Measurements from ENCODE around the gene ABCC3. TPM values are rescaled to one million over a fixed set of nuclear protein-coding genes. Genes with fewer than 3 reads are reported as not detected.

The ABCC3 gene
- total and polyA plus RNA-seq, 9 of the 15 experiments (the other 6 are each of a cell fraction or from before 2014, with no cell fraction given), result 0.03 to 1.6 (median 0.42) TPM; not detected in 5

GRCh38 chr17:50661348-50661747, 26.7 kb downstream of the ABCC3 start:
- Histone ChIP-seq H3K9me3 (replicated peaks; ENCODE audit: control insufficient read depth, insufficient read depth, low read depth, low read length) (no peaks in the 10 kb centered on the region), H3K79me2 (ENCODE audit: control insufficient read depth, insufficient read depth, low read length) (no peaks in the 10 kb centered on the region), H3K4me1 (replicated peaks in 1 of 2; ENCODE audit: control insufficient read depth in 2 of 2, insufficient read depth in 2 of 2, low read length in 2 of 2) (peaks cover 59 to 61% of the 10 kb centered on the region in 2 experiments), H4K20me1 (replicated peaks; ENCODE audit: control insufficient read depth, insufficient read depth, low read length) (no peaks in the 10 kb centered on the region), H3K4me2 (ENCODE audit: insufficient read depth, low read length) (peak overlapping the region; percentile 73), H3K9me1 (ENCODE audit: control insufficient read depth, insufficient read depth, low read length) (peaks cover 8% of the 10 kb centered on the region), H3K27me3 (ENCODE audit: control insufficient read depth in 2 of 2, insufficient read depth in 2 of 2, low read length in 2 of 2) (no peaks in the 10 kb centered on the region; a peak in 1 of 5 replicates), H3K4me3 (no peak overlapping the region), H3K9ac (ENCODE audit: insufficient read depth in 1 of 2, low read depth in 2 of 2, low read length in 2 of 2) (peak overlapping the region; percentile 58 to 83; a peak in 3 of 4 replicates), H3K36me3 (ENCODE audit: control insufficient read depth, insufficient read depth, low read length) (no peaks in the 10 kb centered on the region), H3K27ac (ENCODE audit: extremely low read depth, low read depth, low read length) (peak overlapping the region; percentile 95), H2AFZ (ENCODE audit: low read depth, low read length) (peak overlapping the region; percentile 81)
- ChIA-PET POLR2A (interaction anchor here (0.6 to 1.8 kb wide), 10 partner anchors 8 to 343 kb away, joined by 3 to 6 read pairs (median 4); no protein-coding TSS in a partner anchor), CTCF (ENCODE audit: low intra/inter-chr PET ratio) (no interaction called here)
- peak in 3 of 4 experiments; percentile 40 to 50 (median 48) for DNase-seq (ENCODE audit: extremely low read depth in 1 of 4, low spot score in 3 of 4)
- no TSS peak for BruUV-seq (replicated peaks)
- ATAC-seq, result peak; percentile 31
- TF ChIP-seq PTRF (tag; IDR thresholded peaks at IDR 0.05) (peak; percentile 42; the same call in 1 of the 2 replicates), ZFP36 (IDR thresholded peaks at IDR 0.05; ENCODE audit: low read depth, low read length, partially characterized antibody) (peak; percentile 79), MBD2 (IDR thresholded peaks at IDR 0.05; ENCODE audit: borderline replicate concordance, low read depth) (no peak), MAX (CRISPR knock-in tag; IDR thresholded peaks at IDR 0.05) (no peak), RCOR1 (IDR thresholded peaks at IDR 0.05; ENCODE audit: borderline replicate concordance in 1 of 2, low read depth in 2 of 2, low read length in 2 of 2) (0 out of 4 replicates have a peak, but pooled peaks of 1 of the 2 experiments have one; percentile 6), ZC3H4 (CRISPR knock-in tag; IDR thresholded peaks at IDR 0.05; ENCODE audit: borderline replicate concordance) (no peak), SMARCB1 (IDR thresholded peaks at IDR 0.05; ENCODE audit: insufficient read length, low read depth) (no peak), TFAP4 (CRISPR knock-in tag; IDR thresholded peaks at IDR 0.05; ENCODE audit: borderline replicate concordance) (0 out of 2 replicates have a peak, but pooled peaks have one; percentile 1), ZNF197 (CRISPR knock-in tag; IDR thresholded peaks at IDR 0.05; ENCODE audit: low read depth) (0 out of 2 replicates have a peak, but pooled peaks have one; percentile 19), ZKSCAN8 (CRISPR knock-in tag; IDR thresholded peaks at IDR 0.05) (0 out of 2 replicates have a peak, but pooled peaks have one; percentile 47), ZSCAN32 (CRISPR knock-in tag; IDR thresholded peaks at IDR 0.05) (no peak), XRCC4 (IDR thresholded peaks at IDR 0.05; ENCODE audit: extremely low read depth, insufficient read depth, insufficient read length) (no peak), KDM1A (IDR thresholded peaks at IDR 0.05) (peak; percentile 64 to 72), ZNF780A (CRISPR knock-in tag; IDR thresholded peaks at IDR 0.05) (no peak), PHF20 (IDR thresholded peaks at IDR 0.05; ENCODE audit: partially characterized antibody) (peak; percentile 27), SMARCA5 (IDR thresholded peaks at IDR 0.05) (peak; percentile 87), RBM25 (IDR thresholded peaks at IDR 0.05; ENCODE audit: low read depth, low read length, severe bottlenecking) (peak; percentile 80), ZNF263 (CRISPR knock-in tag; IDR thresholded peaks at IDR 0.05; ENCODE audit: borderline replicate concordance) (no peak), BCOR (IDR thresholded peaks at IDR 0.05) (peak; percentile 88)
- intact Hi-C loops (cut with micrococcal nuclease), result no loop called here
- no peak for FAIRE-seq
- in situ Hi-C loops (cut with MboI), result no loop called here
- WGBS (ENCODE audit: insufficient coverage, low coverage, missing lambda C conversion rate), result 34% methylated on average over 5 of the region's 5 CpGs
